PFSK-1 (cell line): Measurements from ENCODE around the gene ZNF837.

Experiments
- POLR2AphosphoS5 ChIP-seq: IDR thresholded peaks from 2 replicates; pipeline ENCODE4 v1.6.1; 2012; ENCODE audit warnings: low read depth, mild to moderate bottlenecking, control low read depth, low read length, moderate library complexity
- SIN3A ChIP-seq: IDR thresholded peaks from 2 replicates; pipeline ENCODE4 v1.6.1; 2012; ENCODE audit warnings: mild to moderate bottlenecking, low read length, moderate library complexity, borderline replicate concordance; ENCODE audit not compliant: insufficient read depth
- TAF1 ChIP-seq: IDR thresholded peaks from 2 replicates; pipeline ENCODE4 v1.6.1; 2012; ENCODE audit warnings: low read length, control low read depth, borderline replicate concordance; ENCODE audit not compliant: insufficient read depth

DNA sequence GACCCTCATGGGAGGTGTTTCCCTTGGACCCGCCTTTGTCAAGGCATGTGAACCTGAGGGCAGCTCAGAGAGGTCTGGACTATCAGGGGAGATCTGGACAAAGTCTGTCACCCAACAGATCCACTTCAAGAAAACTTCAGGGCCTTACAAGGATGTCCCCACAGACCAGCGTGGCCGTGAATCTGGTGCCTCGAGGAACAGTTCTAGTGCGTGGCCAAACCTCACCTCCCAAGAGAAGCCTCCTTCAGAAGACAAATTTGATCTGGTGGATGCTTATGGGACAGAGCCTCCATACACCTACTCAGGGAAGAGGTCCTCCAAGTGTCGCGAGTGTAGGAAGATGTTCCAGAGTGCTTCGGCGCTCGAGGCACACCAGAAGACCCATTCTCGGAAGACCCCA is 42.5 kb downstream of the ZNF837 start:
- TF ChIP-seq POLR2AphosphoS5 (no peak), TAF1 (no peak), SIN3A (no peak)
